GM23338 (cell line): ENCODE data around the gene INPP4A. TPM values are rescaled to one million over a fixed set of nuclear protein-coding genes. Genes with fewer than 3 reads are reported as not detected.

Experiments
- ATAC-seq: fragments of 200-7000 bp; cut with Tn5 transposase; 3 replicates; pipeline ENCODE4 v1.9.1; 2020
- DNase-seq: peaks from one replicate; pipeline ENCODE4 v3.0.0-alpha.2; 2015; ENCODE audit warnings: low spot score
- H2AFZ ChIP-seq: fragments of 200-600 bp; sonication (generic); 2 replicates; pipeline ENCODE4 v1.8.0; 2016; ENCODE audit warnings: antibody characterized with exemption, mild to moderate bottlenecking, moderate library complexity
- H3F3A ChIP-seq: fragments of 200-600 bp; sonication (generic); replicated peaks from 2 replicates; pipeline ENCODE4 v1.8.0; 2017; ENCODE audit warnings: antibody characterized with exemption, mixed run types, low read depth
- H3K27ac ChIP-seq: fragments of 200-600 bp; sonication (generic); 2 replicates; pipeline ENCODE4 v1.6.1; 2016; ENCODE audit warnings: low read depth
- H3K27me3 ChIP-seq: fragments of 200-600 bp; sonication (generic); 2 replicates; pipeline ENCODE4 v1.8.0; 2016; ENCODE audit warnings: mild to moderate bottlenecking, mixed run types, moderate library complexity; ENCODE audit not compliant: insufficient read depth
- H3K36me3 ChIP-seq: fragments of 200-600 bp; sonication (generic); 2 replicates; pipeline ENCODE4 v1.8.0; 2016; ENCODE audit warnings: mild to moderate bottlenecking; ENCODE audit not compliant: insufficient read depth
- H3K4me1 ChIP-seq: fragments of 200-600 bp; sonication (generic); 2 replicates; pipeline ENCODE4 v1.8.0; 2016; ENCODE audit warnings: mild to moderate bottlenecking, moderate library complexity; ENCODE audit not compliant: insufficient read depth
- H3K4me2 ChIP-seq: fragments of 200-600 bp; sonication (generic); 2 replicates; pipeline ENCODE4 v1.7.1; 2017; ENCODE audit warnings: mixed run types
- H3K4me3 ChIP-seq: fragments of 200-600 bp; sonication (generic); 2 replicates; pipeline ENCODE4 v1.6.1; 2016; ENCODE audit warnings: mixed run types
- H3K79me2 ChIP-seq: fragments of 200-600 bp; sonication (generic); replicated peaks from 2 replicates; pipeline ENCODE4 v1.8.0; 2017; ENCODE audit warnings: mild to moderate bottlenecking; ENCODE audit not compliant: insufficient read depth
- H3K9me2 ChIP-seq: fragments of 200-600 bp; sonication (generic); 2 replicates; pipeline ENCODE4 v1.8.0; 2017; ENCODE audit not compliant: insufficient read depth
- H4K20me1 ChIP-seq: fragments of 200-600 bp; sonication (generic); replicated peaks from 2 replicates; pipeline ENCODE4 v1.8.0; 2017; ENCODE audit warnings: mild to moderate bottlenecking; ENCODE audit not compliant: insufficient read depth
- H3K27ac Mint-ChIP-seq: 2 replicates; pipeline ENCODE4 v1.8.0; 2020; ENCODE audit warnings: inconsistent platforms, mild to moderate bottlenecking, moderate library complexity, mixed read lengths
- H3K27me3 Mint-ChIP-seq: 3 replicates; pipeline ENCODE4 v1.8.0; 2022; ENCODE audit warnings: low read depth, mild to moderate bottlenecking, moderate library complexity, mixed read lengths, inconsistent platforms; ENCODE audit not compliant: insufficient read depth, poor library complexity
- H3K36me3 Mint-ChIP-seq: 3 replicates; pipeline ENCODE4 v1.8.0; 2021; ENCODE audit warnings: low read depth, mild to moderate bottlenecking, inconsistent platforms, moderate library complexity, mixed read lengths
- H3K4me1 Mint-ChIP-seq: 3 replicates; pipeline ENCODE4 v1.8.0; 2020; ENCODE audit warnings: mild to moderate bottlenecking, inconsistent platforms, mixed read lengths
- H3K4me3 Mint-ChIP-seq: 3 replicates; pipeline ENCODE4 v1.8.0; 2021; ENCODE audit warnings: moderate library complexity, mild to moderate bottlenecking, inconsistent platforms, mixed read lengths
- H3K9me3 Mint-ChIP-seq: 3 replicates; pipeline ENCODE4 v1.8.0; 2020; ENCODE audit warnings: moderate library complexity, mild to moderate bottlenecking, inconsistent platforms, mixed read lengths
- CTCF ChIP-seq, 2 experiments: fragments of 200-600 bp in 1 of 2; sonication (generic) in 1 of 2; conservative IDR thresholded peaks; 2 replicates each; pipeline versions ENCODE4 v1.5.1 to v1.6.1; 2016 to 2017; ENCODE audit warnings: antibody characterized with exemption in 2 of 2, low read depth in 2 of 2, mild to moderate bottlenecking in 2 of 2, moderate library complexity in 1 of 2
- ETS1 ChIP-seq: IDR thresholded peaks from 2 replicates; pipeline ENCODE4 v1.6.1; 2016; ENCODE audit warnings: antibody characterized with exemption
- EZH2 ChIP-seq: fragments of 200-600 bp; sonication (generic); IDR thresholded peaks from one replicate; pipeline ENCODE4 v1.8.0; 2017; ENCODE audit warnings: antibody characterized with exemption, mild to moderate bottlenecking, low read depth; ENCODE audit not compliant: unreplicated experiment
- EZH2phosphoT487 ChIP-seq: fragments of 200-600 bp; sonication (generic); IDR thresholded peaks from one replicate; pipeline ENCODE4 v1.8.1; 2018; ENCODE audit warnings: antibody characterized with exemption; ENCODE audit not compliant: unreplicated experiment
- POLR2AphosphoS5 ChIP-seq: IDR thresholded peaks from 2 replicates; pipeline ENCODE4 v1.6.1; 2016; ENCODE audit warnings: antibody characterized with exemption, low read depth
- STAT1 ChIP-seq: IDR thresholded peaks from one replicate; pipeline ENCODE4 v1.6.1; 2016; ENCODE audit warnings: antibody characterized with exemption; ENCODE audit not compliant: unreplicated experiment
- ZNF331 ChIP-seq: fragments of 250-450 bp; sonication (Bioruptor Pico); IDR thresholded peaks from 2 replicates; pipeline ENCODE4 v1.5.0; 2020; ENCODE audit warnings: low read depth, mild to moderate bottlenecking, moderate library complexity
- ZNF462 ChIP-seq: fragments of 250-450 bp; sonication (Bioruptor Pico); IDR thresholded peaks from 2 replicates; pipeline ENCODE4 v1.5.0; 2020; ENCODE audit warnings: mild to moderate bottlenecking, moderate library complexity
- polyA plus RNA-seq: library from polyadenylated mRNA; unstranded; fragments of >200 nt; fragmentation: Nextera tagmentation; extraction: Ambion mirVana; gene quantifications from 2 replicates; pipeline ENCODE4 v1.2.1, GENCODE V29; 2016
- total RNA-seq: library from RNA; depleted of rRNA; stranded (reverse); fragments of >200 nt; shearing (Covaris generic); gene quantifications from 2 replicates; pipeline ENCODE4 v1.2.3, GENCODE V29; 2014

The INPP4A gene
- total and polyA plus RNA-seq, 2 experiments from 2014 or later = 8.5 to 36.9 TPM

- Histone ChIP-seq H2AFZ (no peak overlapping the region), H4K20me1 (peaks cover 29% of the 10 kb centered on the region), H3F3A (no peaks in the 10 kb centered on the region), H3K4me3 (peak overlapping the region; percentile 6; the same call in 1 of the 2 replicates), H3K4me2 (peak overlapping the region; percentile 53; the same call in 1 of the 2 replicates), H3K9me2 (no peaks in the 10 kb centered on the region), H3K27me3 (no peaks in the 10 kb centered on the region), H3K27ac (peak overlapping the region; percentile 50; the same call in 1 of the 2 replicates), H3K79me2 (peaks cover 94% of the 10 kb centered on the region), H3K36me3 (peaks cover 3% of the 10 kb centered on the region; the same call in 1 of the 2 replicates), H3K4me1 (peaks cover 48% of the 10 kb centered on the region)
- Mint-ChIP-seq H3K4me3 (peak overlapping the region; percentile 14; the same call in 1 of the 3 replicates), H3K9me3 (no peaks in the 10 kb centered on the region), H3K27ac (peak overlapping the region; percentile 88), H3K4me1 (peaks cover 76% of the 10 kb centered on the region), H3K36me3 (peaks cover 8% of the 10 kb centered on the region; the same call in 2 of the 3 replicates), H3K27me3 (peaks cover 5% of the 10 kb centered on the region)
- DNase-seq (peak; percentile 36), ATAC-seq (peak; percentile 26)
- TF ChIP-seq ETS1 (no peak), CTCF (conservative IDR thresholded peaks at IDR 0.05; ENCODE audit: low read depth in 2 of 2) (no peak), EZH2phosphoT487 (no peak), POLR2AphosphoS5 (no peak), ZNF331 (no peak), STAT1 (no peak), ZNF462 (CRISPR knock-in tag) (no peak), EZH2 (no peak)
Measured at GRCh38 chr2:98454500-98455235, 10.0 kb downstream of the INPP4A start.
